HepG2 (cell line): ENCODE measurements around the gene COLEC12. TPM values are rescaled to one million over a fixed set of nuclear protein-coding genes. Genes with fewer than 3 reads are reported as not detected.

Experiments used
- BHLHE40 ChIP-seq: IDR thresholded peaks from 2 replicates; pipeline ENCODE4 v1.6.1; 2011; ENCODE audit warnings: low read length, improper control_type of control experiment
- BRCA1 ChIP-seq: sonication (generic); formaldehyde crosslinking; IDR thresholded peaks from 2 replicates; pipeline ENCODE4 v1.4.0; 2020; ENCODE audit warnings: missing genetic modification reagents
- EZH2 ChIP-seq: conservative IDR thresholded peaks from 2 replicates; pipeline ENCODE4 v1.6.1; 2012; ENCODE audit warnings: mild to moderate bottlenecking, low read depth, low read length, moderate library complexity
- FOSL2 ChIP-seq: sonication (generic); formaldehyde crosslinking; IDR thresholded peaks from 2 replicates; pipeline ENCODE4 v1.4.0; 2020; ENCODE audit warnings: missing genetic modification reagents
- HHEX ChIP-seq: IDR thresholded peaks from 2 replicates; pipeline ENCODE4 v1.6.1; 2016; ENCODE audit warnings: control low read depth
- IRF2 ChIP-seq: IDR thresholded peaks from 2 replicates; pipeline ENCODE4 v1.6.1; 2018; ENCODE audit warnings: missing genetic modification reagents, missing compliant biosample characterization
- KAT2B ChIP-seq: fragments of 150-350 bp; IDR thresholded peaks from 2 replicates; pipeline ENCODE4 v1.6.1; 2014; ENCODE audit warnings: low read depth, low read length, borderline replicate concordance
- MBNL3 ChIP-seq: fragments of 250-450 bp; sonication (Bioruptor Pico); conservative IDR thresholded peaks from 2 replicates; pipeline ENCODE4 v1.8.0; 2022; ENCODE audit warnings: mild to moderate bottlenecking, inconsistent platforms
- MED1 ChIP-seq: sonication (generic); formaldehyde crosslinking; IDR thresholded peaks from 2 replicates; pipeline ENCODE4 v1.4.0; 2020; ENCODE audit warnings: missing genetic modification reagents
- ZNF121 ChIP-seq: sonication (generic); formaldehyde crosslinking; IDR thresholded peaks from 2 replicates; pipeline ENCODE4 v1.5.0; 2020; ENCODE audit warnings: mild to moderate bottlenecking, missing genetic modification reagents
- ZNF232 ChIP-seq: sonication (generic); formaldehyde crosslinking; IDR thresholded peaks from 2 replicates; pipeline ENCODE4 v1.4.0; 2020; ENCODE audit warnings: missing genetic modification reagents, borderline replicate concordance
- ZNF274 ChIP-seq: sonication (generic); formaldehyde crosslinking; IDR thresholded peaks from 2 replicates; pipeline ENCODE4 v1.5.1; 2020; ENCODE audit warnings: mild to moderate bottlenecking, missing genetic modification reagents
- ZNF431 ChIP-seq: sonication (generic); formaldehyde crosslinking; IDR thresholded peaks from 2 replicates; pipeline ENCODE4 v1.9.0; 2022; ENCODE audit warnings: missing genetic modification reagents, low read depth, mild to moderate bottlenecking, borderline replicate concordance
- ZNF839 ChIP-seq: sonication (generic); formaldehyde crosslinking; IDR thresholded peaks from 2 replicates; pipeline ENCODE4 v1.4.0; 2020; ENCODE audit warnings: missing genetic modification reagents, mild to moderate bottlenecking, borderline replicate concordance
- ZNF841 ChIP-seq: sonication (generic); formaldehyde crosslinking; IDR thresholded peaks from 2 replicates; pipeline ENCODE4 v1.8.1; 2023; ENCODE audit warnings: missing genetic modification reagents, borderline replicate concordance
- polyA plus RNA-seq, 8 experiments: library from polyadenylated mRNA; depleted of rRNA in 3 of 8; stranded (reverse) in 7 of 8; unstranded in 1 of 8; fragments of >200 nt; fragmentation: Illumina TruSeq in 4 of 8; extraction: Trizol in 4 of 8; gene quantifications; 2 replicates each; pipeline versions ENCODE4 v1.2.1 to v1.2.3, GENCODE V29; 2011 to 2016; ENCODE audit warnings: low read depth in 4 of 8, missing spikeins in 1 of 8, mixed read lengths in 1 of 8; ENCODE audit not compliant: insufficient read depth in 1 of 8
- total RNA-seq, 5 experiments: library from RNA; depleted of rRNA; stranded (reverse); fragments of >200 nt; fragmentation: Illumina TruSeq; extraction: Trizol; gene quantifications; 2 replicates each; pipeline ENCODE4 v1.2.3, GENCODE V29; 2016; ENCODE audit warnings: low read depth in 1 of 5
- TF ChIP-seq, protein P1 (sequence below): IDR thresholded peaks from 2 replicates; pipeline ENCODE4 v1.6.1; 2016
- TF ChIP-seq, protein P2 (sequence below): sonication (generic); formaldehyde crosslinking; IDR thresholded peaks from 2 replicates; pipeline ENCODE4 v1.4.0; 2020; ENCODE audit warnings: mild to moderate bottlenecking, missing genetic modification reagents
- TF ChIP-seq, protein P3 (sequence below): sonication (generic); formaldehyde crosslinking; IDR thresholded peaks from 2 replicates; pipeline ENCODE4 v1.5.1; 2020; ENCODE audit warnings: mild to moderate bottlenecking, missing genetic modification reagents, moderate library complexity
- TF ChIP-seq, protein P4 (sequence below): sonication (generic); formaldehyde crosslinking; conservative IDR thresholded peaks from 2 replicates; pipeline ENCODE4 v1.4.0; 2020; ENCODE audit warnings: missing genetic modification reagents

Gene COLEC12
- total and polyA plus RNA-seq, 2 of the 13 experiments (the other 11 are each of a cell fraction or from before 2014, with no cell fraction given) = 0.02 to 0.11 TPM

DNA sequence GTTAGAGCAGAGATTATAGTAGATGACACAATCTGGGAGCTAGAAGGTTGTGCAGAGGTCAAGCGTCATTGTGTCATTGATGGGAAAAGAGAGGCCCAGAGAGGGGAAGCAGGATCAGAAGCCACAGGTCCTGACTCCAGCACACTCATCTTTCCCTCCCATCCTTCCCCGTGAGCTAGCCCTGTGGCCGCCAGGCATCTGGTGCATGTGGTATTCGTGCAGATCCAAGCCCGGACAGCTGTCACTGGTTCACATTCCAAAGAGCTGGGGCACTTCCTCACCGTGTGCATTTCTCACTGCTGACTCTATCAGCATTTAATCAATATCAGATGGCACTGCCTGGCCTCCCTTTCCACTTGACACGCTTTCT is 138.6 kb downstream of the COLEC12 start (continued):
- TF ChIP-seq ZNF232 (CRISPR knock-in tag) (0 out of 2 replicates have a peak, but pooled peaks have one; percentile 60), ZNF839 (no peak), ZNF431 (CRISPR knock-in tag) (peak; percentile 79; the same call in 1 of the 2 replicates), BRCA1 (CRISPR knock-in tag) (no peak), ZNF841 (no peak), BHLHE40 (peak; percentile 47; the same call in 1 of the 2 replicates), MBNL3 (CRISPR knock-in tag) (no peak), KAT2B (0 out of 2 replicates have a peak, but pooled peaks have one; percentile 7), IRF2 (CRISPR knock-in tag) (0 out of 2 replicates have a peak, but pooled peaks have one; percentile 23), EZH2 (no peak), ZNF274 (no peak), ZNF121 (CRISPR knock-in tag) (no peak), FOSL2 (CRISPR knock-in tag) (peak; percentile 53; the same call in 1 of the 2 replicates), MED1 (CRISPR knock-in tag) (peak; percentile 28; the same call in 1 of the 2 replicates), HHEX (CRISPR knock-in tag) (0 out of 2 replicates have a peak, but pooled peaks have one; percentile 19)
- TF ChIP-seq, protein P1, sequence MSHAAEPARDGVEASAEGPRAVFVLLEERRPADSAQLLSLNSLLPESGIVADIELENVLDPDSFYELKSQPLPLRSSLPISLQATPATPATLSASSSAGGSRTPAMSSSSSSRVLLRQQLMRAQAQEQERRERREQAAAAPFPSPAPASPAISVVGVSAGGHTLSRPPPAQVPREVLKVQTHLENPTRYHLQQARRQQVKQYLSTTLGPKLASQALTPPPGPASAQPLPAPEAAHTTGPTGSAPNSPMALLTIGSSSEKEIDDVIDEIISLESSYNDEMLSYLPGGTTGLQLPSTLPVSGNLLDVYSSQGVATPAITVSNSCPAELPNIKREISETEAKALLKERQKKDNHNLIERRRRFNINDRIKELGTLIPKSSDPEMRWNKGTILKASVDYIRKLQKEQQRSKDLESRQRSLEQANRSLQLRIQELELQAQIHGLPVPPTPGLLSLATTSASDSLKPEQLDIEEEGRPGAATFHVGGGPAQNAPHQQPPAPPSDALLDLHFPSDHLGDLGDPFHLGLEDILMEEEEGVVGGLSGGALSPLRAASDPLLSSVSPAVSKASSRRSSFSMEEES (CRISPR knock-in tag) = 0 out of 2 replicates have a peak, but pooled peaks have one; percentile 17
- TF ChIP-seq, protein P2, sequence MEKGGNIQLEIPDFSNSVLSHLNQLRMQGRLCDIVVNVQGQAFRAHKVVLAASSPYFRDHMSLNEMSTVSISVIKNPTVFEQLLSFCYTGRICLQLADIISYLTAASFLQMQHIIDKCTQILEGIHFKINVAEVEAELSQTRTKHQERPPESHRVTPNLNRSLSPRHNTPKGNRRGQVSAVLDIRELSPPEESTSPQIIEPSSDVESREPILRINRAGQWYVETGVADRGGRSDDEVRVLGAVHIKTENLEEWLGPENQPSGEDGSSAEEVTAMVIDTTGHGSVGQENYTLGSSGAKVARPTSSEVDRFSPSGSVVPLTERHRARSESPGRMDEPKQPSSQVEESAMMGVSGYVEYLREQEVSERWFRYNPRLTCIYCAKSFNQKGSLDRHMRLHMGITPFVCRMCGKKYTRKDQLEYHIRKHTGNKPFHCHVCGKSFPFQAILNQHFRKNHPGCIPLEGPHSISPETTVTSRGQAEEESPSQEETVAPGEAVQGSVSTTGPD (CRISPR knock-in tag) = no peak
- TF ChIP-seq, protein P3, sequence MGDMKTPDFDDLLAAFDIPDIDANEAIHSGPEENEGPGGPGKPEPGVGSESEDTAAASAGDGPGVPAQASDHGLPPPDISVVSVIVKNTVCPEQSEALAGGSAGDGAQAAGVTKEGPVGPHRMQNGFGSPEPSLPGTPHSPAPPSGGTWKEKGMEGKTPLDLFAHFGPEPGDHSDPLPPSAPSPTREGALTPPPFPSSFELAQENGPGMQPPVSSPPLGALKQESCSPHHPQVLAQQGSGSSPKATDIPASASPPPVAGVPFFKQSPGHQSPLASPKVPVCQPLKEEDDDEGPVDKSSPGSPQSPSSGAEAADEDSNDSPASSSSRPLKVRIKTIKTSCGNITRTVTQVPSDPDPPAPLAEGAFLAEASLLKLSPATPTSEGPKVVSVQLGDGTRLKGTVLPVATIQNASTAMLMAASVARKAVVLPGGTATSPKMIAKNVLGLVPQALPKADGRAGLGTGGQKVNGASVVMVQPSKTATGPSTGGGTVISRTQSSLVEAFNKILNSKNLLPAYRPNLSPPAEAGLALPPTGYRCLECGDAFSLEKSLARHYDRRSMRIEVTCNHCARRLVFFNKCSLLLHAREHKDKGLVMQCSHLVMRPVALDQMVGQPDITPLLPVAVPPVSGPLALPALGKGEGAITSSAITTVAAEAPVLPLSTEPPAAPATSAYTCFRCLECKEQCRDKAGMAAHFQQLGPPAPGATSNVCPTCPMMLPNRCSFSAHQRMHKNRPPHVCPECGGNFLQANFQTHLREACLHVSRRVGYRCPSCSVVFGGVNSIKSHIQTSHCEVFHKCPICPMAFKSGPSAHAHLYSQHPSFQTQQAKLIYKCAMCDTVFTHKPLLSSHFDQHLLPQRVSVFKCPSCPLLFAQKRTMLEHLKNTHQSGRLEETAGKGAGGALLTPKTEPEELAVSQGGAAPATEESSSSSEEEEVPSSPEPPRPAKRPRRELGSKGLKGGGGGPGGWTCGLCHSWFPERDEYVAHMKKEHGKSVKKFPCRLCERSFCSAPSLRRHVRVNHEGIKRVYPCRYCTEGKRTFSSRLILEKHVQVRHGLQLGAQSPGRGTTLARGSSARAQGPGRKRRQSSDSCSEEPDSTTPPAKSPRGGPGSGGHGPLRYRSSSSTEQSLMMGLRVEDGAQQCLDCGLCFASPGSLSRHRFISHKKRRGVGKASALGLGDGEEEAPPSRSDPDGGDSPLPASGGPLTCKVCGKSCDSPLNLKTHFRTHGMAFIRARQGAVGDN (CRISPR knock-in tag) = peak; percentile 69
- TF ChIP-seq, protein P4, sequence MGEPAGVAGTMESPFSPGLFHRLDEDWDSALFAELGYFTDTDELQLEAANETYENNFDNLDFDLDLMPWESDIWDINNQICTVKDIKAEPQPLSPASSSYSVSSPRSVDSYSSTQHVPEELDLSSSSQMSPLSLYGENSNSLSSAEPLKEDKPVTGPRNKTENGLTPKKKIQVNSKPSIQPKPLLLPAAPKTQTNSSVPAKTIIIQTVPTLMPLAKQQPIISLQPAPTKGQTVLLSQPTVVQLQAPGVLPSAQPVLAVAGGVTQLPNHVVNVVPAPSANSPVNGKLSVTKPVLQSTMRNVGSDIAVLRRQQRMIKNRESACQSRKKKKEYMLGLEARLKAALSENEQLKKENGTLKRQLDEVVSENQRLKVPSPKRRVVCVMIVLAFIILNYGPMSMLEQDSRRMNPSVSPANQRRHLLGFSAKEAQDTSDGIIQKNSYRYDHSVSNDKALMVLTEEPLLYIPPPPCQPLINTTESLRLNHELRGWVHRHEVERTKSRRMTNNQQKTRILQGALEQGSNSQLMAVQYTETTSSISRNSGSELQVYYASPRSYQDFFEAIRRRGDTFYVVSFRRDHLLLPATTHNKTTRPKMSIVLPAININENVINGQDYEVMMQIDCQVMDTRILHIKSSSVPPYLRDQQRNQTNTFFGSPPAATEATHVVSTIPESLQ = no peak
- TF ChIP-seq, all 625 proteins: peak for 60
